K562 (cell line): ENCODE data around the gene ADAM23. TPM values are rescaled to one million over a fixed set of nuclear protein-coding genes. Genes with fewer than 3 reads are reported as not detected.

ENCODE experiments used
- ATAC-seq: fragments of 200-7000 bp; cut with Tn5 transposase; 3 replicates; pipeline ENCODE4 v1.9.1; 2020; ENCODE audit warnings: moderate library complexity
- BruUV-seq: library from RNA; stranded (reverse); fragments of 400-500 nt; replicated peaks from 2 replicates; lab custom pipeline; 2021; lab: Mats Ljungman, UMichigan
- CTCF ChIA-PET: fragments of 300-600 bp; formaldehyde crosslinking; extraction: SDS; loops from one replicate; lab custom pipeline; 2021; ENCODE audit warnings: low intra/inter-chr PET ratio; lab: Yijun Ruan, JAX
- POLR2A ChIA-PET: fragments of 300-600, 350-650 bp; sonication (Branson Sonifier 250); formaldehyde crosslinking; extraction: SDS; loops from one replicate; lab custom pipeline; 2021; ENCODE audit warnings: antibody characterized with exemption, inconsistent platforms; lab: Yijun Ruan, JAX
- DNase-seq, 4 experiments: peaks; one replicate each; pipeline versions ENCODE4 v3.0.0 to v3.0.0-alpha.2; 2011 to 2018; ENCODE audit warnings: low spot score in 3 of 4, mixed read lengths in 3 of 4; ENCODE audit errors: extremely low read depth in 1 of 4
- FAIRE-seq: peaks from 2 replicates; lab custom pipeline; 2011; peaks lifted over from hg19 to GRCh38; lab: Jason Lieb, UNC
- H2AFZ ChIP-seq: 2 replicates; pipeline ENCODE4 v1.6.0; 2011; ENCODE audit warnings: low read depth, low read length, control low read depth, inconsistent platforms
- H3K27ac ChIP-seq: fragments of 200-600 bp; 3 replicates; pipeline ENCODE4 v1.8.0; 2011; ENCODE audit warnings: low read depth, mild to moderate bottlenecking, control low read depth, inconsistent platforms, low read length, moderate library complexity, mixed read lengths; ENCODE audit errors: extremely low read depth
- H3K27me3 ChIP-seq, 2 experiments: fragments of 300-600 bp in 1 of 2; 2 replicates in 1 of 2; 3 replicates in 1 of 2; pipeline versions ENCODE4 v1.6.0 to v1.8.0; 2011; ENCODE audit warnings: inconsistent platforms in 2 of 2, low read length in 2 of 2, mild to moderate bottlenecking in 1 of 2, mixed read lengths in 1 of 2, moderate library complexity in 1 of 2; ENCODE audit not compliant: control insufficient read depth in 2 of 2, insufficient read depth in 2 of 2
- H3K36me3 ChIP-seq: fragments of 300-600 bp; 3 replicates; pipeline ENCODE4 v1.8.0; 2011; ENCODE audit warnings: mild to moderate bottlenecking, low read length, inconsistent platforms; ENCODE audit not compliant: control insufficient read depth, insufficient read depth
- H3K4me1 ChIP-seq, 2 experiments: fragments of 200-600 bp in 1 of 2; replicated peaks in 1 of 2; 2 replicates in 1 of 2; 3 replicates in 1 of 2; pipeline versions ENCODE4 v1.5.1 to v1.8.0; 2011; ENCODE audit warnings: inconsistent platforms in 2 of 2, low read length in 2 of 2, mild to moderate bottlenecking in 1 of 2, mixed read lengths in 1 of 2, moderate library complexity in 1 of 2; ENCODE audit not compliant: control insufficient read depth in 2 of 2, insufficient read depth in 2 of 2
- H3K4me2 ChIP-seq: 2 replicates; pipeline ENCODE4 v1.6.1; 2011; ENCODE audit warnings: low read length, control low read depth, inconsistent platforms, mixed read lengths; ENCODE audit not compliant: insufficient read depth
- H3K4me3 ChIP-seq: fragments of 200-600 bp; sonication (generic), shearing (Covaris generic); 2 replicates; pipeline ENCODE4 v1.5.1; 2016; ENCODE audit warnings: control low read depth, inconsistent platforms
- H3K79me2 ChIP-seq: fragments of 200-600 bp; 3 replicates; pipeline ENCODE4 v1.8.0; 2011; ENCODE audit warnings: low read length, inconsistent platforms; ENCODE audit not compliant: control insufficient read depth, insufficient read depth
- H3K9ac ChIP-seq, 2 experiments: 2 replicates each; pipeline versions ENCODE4 v1.6.0 to v1.6.1; 2011; ENCODE audit warnings: low read depth in 2 of 2, low read length in 2 of 2, control low read depth in 1 of 2, inconsistent platforms in 1 of 2, mild to moderate bottlenecking in 1 of 2, mixed read lengths in 1 of 2; ENCODE audit not compliant: insufficient read depth in 1 of 2
- H3K9me1 ChIP-seq: one replicate; pipeline ENCODE4 v1.6.0; 2011; ENCODE audit warnings: inconsistent platforms, mild to moderate bottlenecking, low read length, moderate library complexity; ENCODE audit not compliant: control insufficient read depth, insufficient read depth
- H3K9me3 ChIP-seq: replicated peaks from 2 replicates; pipeline ENCODE4 v1.5.1; 2011; ENCODE audit warnings: low read depth, low read length, inconsistent platforms; ENCODE audit not compliant: control insufficient read depth, insufficient read depth
- H4K20me1 ChIP-seq: replicated peaks from 2 replicates; pipeline ENCODE4 v1.6.1; 2011; ENCODE audit warnings: low read length, inconsistent platforms, mixed read lengths; ENCODE audit not compliant: control insufficient read depth, insufficient read depth
- ELF2 ChIP-seq: fragments of 250-450 bp; sonication (Bioruptor Pico); IDR thresholded peaks from 2 replicates; pipeline ENCODE4 v1.5.0; 2021; ENCODE audit warnings: mild to moderate bottlenecking
- FOSL1 ChIP-seq: fragments of 200-800 bp; sonication (Bioruptor generic); conservative IDR thresholded peaks from 2 replicates; pipeline ENCODE4 v1.6.1; 2016; ENCODE audit warnings: missing genetic modification characterization, missing compliant biosample characterization
- HMG20B ChIP-seq: fragments of 250-450 bp; sonication (Bioruptor Pico); IDR thresholded peaks from 2 replicates; pipeline ENCODE4 v1.5.0; 2021; ENCODE audit warnings: mild to moderate bottlenecking
- MAFK ChIP-seq: IDR thresholded peaks from 2 replicates; pipeline ENCODE4 v1.6.1; 2011; ENCODE audit warnings: low read length, improper control_type of control experiment
- NFYB ChIP-seq: IDR thresholded peaks from 2 replicates; pipeline ENCODE4 v1.6.1; 2011; ENCODE audit warnings: mild to moderate bottlenecking, moderate library complexity; ENCODE audit not compliant: insufficient read length; ENCODE audit errors: extremely low read depth
- SETDB1 ChIP-seq: IDR thresholded peaks from one replicate; pipeline ENCODE4 v1.6.1; 2012; ENCODE audit warnings: low read length, control low read depth, inconsistent platforms
- THAP7 ChIP-seq: fragments of 250-450 bp; sonication (Bioruptor Pico); IDR thresholded peaks from 2 replicates; pipeline ENCODE4 v1.5.0; 2021
- ZBTB40 ChIP-seq, 2 experiments: fragments of 450-650 bp in 1 of 2; sonication (generic) in 1 of 2; formaldehyde crosslinking in 1 of 2; IDR thresholded peaks; 2 replicates each; pipeline versions ENCODE4 v1.7.1 to v1.9.0; 2016 to 2022; ENCODE audit warnings: inconsistent platforms in 1 of 2, mild to moderate bottlenecking in 1 of 2, missing genetic modification reagents in 1 of 2
- ZC3H4 ChIP-seq: sonication (generic); formaldehyde crosslinking; IDR thresholded peaks from 2 replicates; pipeline ENCODE4 v1.9.0; 2021; ENCODE audit warnings: missing genetic modification reagents, borderline replicate concordance
- ZNF197 ChIP-seq: fragments of 200-800 bp; sonication (Bioruptor generic); IDR thresholded peaks from 2 replicates; pipeline ENCODE4 v1.6.1; 2016; ENCODE audit warnings: low read depth, missing genetic modification characterization, missing compliant biosample characterization
- ZNF253 ChIP-seq: fragments of 250-450 bp; sonication (Bioruptor Pico); conservative IDR thresholded peaks from 2 replicates; pipeline ENCODE4 v1.6.1; 2021; ENCODE audit warnings: mild to moderate bottlenecking
- ZNF324 ChIP-seq: fragments of 250-450 bp; sonication (Bioruptor Pico); IDR thresholded peaks from 2 replicates; pipeline ENCODE4 v1.4.0; 2020; ENCODE audit warnings: mild to moderate bottlenecking
- ZNF561 ChIP-seq: fragments of 450-650 bp; formaldehyde crosslinking; conservative IDR thresholded peaks from 2 replicates; pipeline ENCODE4 v1.4.0; 2020; ENCODE audit warnings: mild to moderate bottlenecking, moderate library complexity
- WGBS: fragments of 100-300 bp; shearing (Covaris generic); methylation state at CpG from one replicate; pipeline ENCODE4 v1.1.6; 2016; ENCODE audit warnings: low coverage, mixed read lengths; ENCODE audit not compliant: insufficient coverage; ENCODE audit errors: missing lambda C conversion rate; 5-methylcytosine and 5-hydroxymethylcytosine counted together
- in situ Hi-C: fragments of 300-500 bp; cut with MboI; formaldehyde crosslinking; loops from 4 replicates; pipeline ENCODE4 v1.15.0; 2018; ENCODE audit warnings: inconsistent platforms, mixed read lengths
- intact Hi-C: fragments of 100-400 bp; cut with micrococcal nuclease; formaldehyde crosslinking; loops from 2 replicates; pipeline ENCODE4 v1.14.2; 2022
- polyA plus RNA-seq, 8 experiments: library from polyadenylated mRNA; depleted of rRNA in 4 of 8; stranded (reverse) in 5 of 8; unstranded in 3 of 8; fragments of >200 nt; fragmentation: Nextera tagmentation in 2 of 8; fragmentation: Illumina TruSeq in 1 of 8; extraction: Ambion mirVana in 2 of 8; extraction: Trizol in 1 of 8; gene quantifications; 2 replicates each; pipeline versions ENCODE4 v1.2.1 to v1.2.3, GENCODE V29; 2011 to 2014; ENCODE audit warnings: inconsistent platforms in 1 of 8, missing spikeins in 1 of 8
- total RNA-seq, 7 experiments: library from RNA; depleted of rRNA in 6 of 7; stranded (reverse); fragments of >200 nt in 6 of 7; fragmentation: Illumina TruSeq in 2 of 7; extraction: Trizol in 2 of 7; gene quantifications; 2 replicates each; pipeline versions ENCODE4 v1.2.1 to v1.2.3, GENCODE V29; 2011 to 2021; ENCODE audit warnings: low replicate concordance in 1 of 7

ADAM23 gene
- total and polyA plus RNA-seq, 9 of the 15 experiments (the other 6 are each of a cell fraction or from before 2014, with no cell fraction given): 0.02 TPM; not detected in 8

GRCh38 chr2:206615417-206616089, 172.2 kb downstream of the ADAM23 start:
- Histone ChIP-seq H3K4me2 (no peak overlapping the region; the same call in 1 of the 2 replicates), H3K9me3 (no peaks in the 10 kb centered on the region), H3K27ac (peak overlapping the region; percentile 61; the same call in 2 of the 3 replicates), H3K79me2 (no peaks in the 10 kb centered on the region), H2AFZ (peak overlapping the region; percentile 78), H3K27me3 (0 out of 5 replicates have a peak, but pooled peaks cover 0 to 1% of the 10 kb centered on the region in 2 experiments), H3K4me1 (peaks cover 0 to 4% of the 10 kb centered on the region in 2 experiments; a peak in 2 of 5 replicates), H3K9me1 (no peaks in the 10 kb centered on the region), H4K20me1 (no peaks in the 10 kb centered on the region), H3K9ac (no peak overlapping the region), H3K36me3 (no peaks in the 10 kb centered on the region), H3K4me3 (no peak overlapping the region)
- FAIRE-seq (no peak), DNase-seq (peak in 2 of 4 experiments; percentile 7 to 8), ATAC-seq (peak; percentile 87)
- POLR2A ChIA-PET: interaction anchor here (0.6 kb wide), 1 partner anchor 75 kb away, joined by 3 read pairs; no protein-coding TSS in a partner anchor
- CTCF ChIA-PET: no interaction called here
- WGBS: 43% methylated on average over 7 of the region's 7 CpGs
- TF ChIP-seq ZNF253 (no peak), ELF2 (no peak), THAP7 (no peak), SETDB1 (no peak), ZC3H4 (CRISPR knock-in tag) (no peak), ZBTB40 (IDR thresholded peaks at IDR 0.05) (no peak), ZBTB40 (CRISPR knock-in tag; IDR thresholded peaks at IDR 0.05) (no peak), HMG20B (CRISPR knock-in tag) (no peak), ZNF324 (CRISPR knock-in tag) (no peak), MAFK (no peak), NFYB (no peak), FOSL1 (tag) (no peak), ZNF561 (CRISPR knock-in tag) (no peak), ZNF197 (no peak)
- intact Hi-C loops (no loop called here), in situ Hi-C loops (no loop called here)
- BruUV-seq: no TSS peak
